ENCODE data around the gene ABCA3.
"Not testable (repeated sequence)": the region's sequence is repeated elsewhere in the genome, so short reads cannot be mapped to it uniquely, and the experiment has no call there.

ABCA3 gene

GRCh38 chr16:2340564-2341455, at the start of gene ABCA3:
TSS of gene ABCA3 (minus strand) at chr16:2340728. CDS start at chr16:2326466, 14,262 bp downstream.
- peak; percentile 93 for DNase-seq (ENCODE audit: low read depth)

DNA sequence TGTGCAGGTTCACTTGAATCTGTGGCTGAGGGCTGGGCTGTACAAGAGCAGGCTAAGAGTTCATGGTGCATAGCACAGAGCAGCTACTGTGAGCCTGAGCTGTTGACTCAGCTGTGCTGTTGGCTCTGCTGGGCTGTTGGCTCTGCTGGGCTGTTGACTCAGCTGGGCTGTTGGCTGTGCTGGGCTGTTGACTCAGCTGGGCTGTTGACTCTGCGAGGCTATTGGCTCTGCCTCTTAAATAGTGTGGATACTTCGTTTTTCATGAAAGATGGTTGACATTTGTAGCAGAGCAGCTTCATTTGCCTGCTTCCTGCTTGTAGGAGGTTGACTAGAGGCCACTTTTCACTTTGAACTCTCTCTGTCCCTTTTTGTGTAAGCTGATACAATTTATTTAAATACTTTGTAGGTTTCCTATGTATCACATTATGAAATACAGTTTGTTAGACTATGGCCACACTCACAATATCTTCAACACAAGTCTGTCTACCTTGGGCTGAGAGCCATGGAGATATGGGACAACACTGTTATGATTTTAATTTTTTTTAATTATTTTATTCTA, 48.4 kb upstream of the ABCA3 start:
- no peak for DNase-seq (ENCODE audit: low read depth)

DNA sequence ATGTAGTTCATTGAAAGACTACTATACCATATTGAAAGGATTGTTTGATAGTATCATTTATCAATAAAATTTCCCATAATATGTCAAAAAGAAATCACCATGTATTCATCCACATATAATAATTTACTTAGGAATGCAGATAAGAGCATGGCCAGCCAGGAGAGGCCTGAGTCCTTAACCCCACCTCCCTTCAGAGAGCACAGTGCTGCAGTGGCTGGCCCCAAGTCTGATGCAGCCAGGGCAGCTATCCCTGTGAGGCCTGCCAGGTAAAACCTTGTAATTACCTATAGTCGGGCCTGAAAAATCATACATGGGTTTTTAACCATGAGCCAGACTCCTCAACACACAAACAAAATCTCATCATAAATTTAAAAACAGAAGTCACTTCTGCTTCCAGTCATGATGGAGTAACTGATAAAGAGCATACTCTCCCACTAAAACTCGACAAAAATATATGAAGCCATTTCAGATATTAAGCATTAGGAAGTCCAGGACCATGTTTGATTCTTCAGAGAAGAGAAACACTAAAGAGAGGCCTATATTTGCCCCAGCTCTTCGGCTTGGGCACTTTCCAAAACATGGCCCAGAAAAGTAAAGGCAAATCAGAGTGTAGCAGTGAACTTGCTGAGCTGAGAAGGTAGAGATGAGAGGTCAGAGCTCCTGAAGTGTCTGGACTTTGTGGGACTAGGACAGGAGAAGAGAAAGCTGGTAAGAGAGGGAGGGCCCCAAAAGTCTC, 47.8 kb upstream of the ABCA3 start:
- DNase-seq (ENCODE audit: low read depth), result no peak

DNA sequence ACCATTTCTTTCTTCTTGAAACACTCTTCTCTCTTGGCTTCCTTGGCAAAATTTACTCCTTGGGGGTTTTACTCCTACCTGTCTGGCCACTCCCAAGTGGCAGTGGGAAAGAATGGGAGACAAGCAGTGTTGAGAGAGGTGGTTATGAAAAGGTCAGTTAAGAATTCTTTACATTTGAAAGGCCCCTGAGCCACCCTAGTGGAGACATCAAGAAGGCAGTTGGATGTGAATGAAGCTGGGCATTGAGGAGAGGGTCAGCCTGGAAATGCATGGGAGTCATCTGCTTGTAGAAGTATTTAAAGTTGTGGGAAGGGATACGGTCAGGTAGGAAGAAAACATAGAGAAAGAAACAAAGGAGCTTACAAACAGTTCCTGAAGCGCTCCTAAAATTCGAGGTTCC, 46.5 kb upstream of the ABCA3 start:
- no peak for DNase-seq (ENCODE audit: low read depth)

GRCh38 chr16:2385982-2386381, 45.5 kb upstream of the ABCA3 start:
- DNase-seq (ENCODE audit: low read depth), result not testable (repeated sequence)

DNA sequence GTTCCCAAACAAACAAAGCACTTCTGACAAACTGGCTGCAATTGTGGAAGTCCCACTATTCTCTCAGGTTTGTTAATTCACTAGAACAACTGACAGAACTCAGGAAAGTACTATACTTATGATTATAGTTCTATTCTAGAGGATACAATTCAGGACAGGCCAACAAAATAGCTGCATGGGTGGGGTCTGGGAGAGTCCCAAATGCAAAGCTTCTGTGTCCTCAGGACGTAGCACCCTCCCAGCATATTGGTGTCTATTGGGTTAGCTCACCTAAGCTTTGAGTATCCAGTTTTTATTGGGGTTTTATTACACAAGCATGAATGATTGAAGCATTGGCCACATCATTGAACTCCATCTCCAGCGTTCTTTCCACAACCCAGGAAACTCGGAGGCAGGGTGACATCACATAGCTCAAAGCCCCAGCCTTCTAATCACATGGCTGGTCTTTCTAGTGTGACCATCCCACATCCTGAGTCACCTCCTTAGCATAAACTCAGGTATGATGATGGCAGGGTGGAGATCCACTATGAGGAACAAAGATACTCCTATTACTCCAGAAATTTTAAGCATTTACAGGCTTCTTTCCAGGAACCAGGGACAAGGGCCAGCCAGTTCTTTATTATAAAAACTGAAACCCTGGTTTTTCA, 44.8 kb upstream of the ABCA3 start:
- DNase-seq (ENCODE audit: low read depth), result no peak

GRCh38 chr16:2384426-2384825, 43.9 kb upstream of the ABCA3 start:
- DNase-seq (ENCODE audit: low read depth), result no peak

GRCh38 chr16:2383501-2383900, 43.0 kb upstream of the ABCA3 start:
- no peak for DNase-seq (ENCODE audit: low read depth)

GRCh38 chr16:2374644-2375043, 34.1 kb upstream of the ABCA3 start:
- no peak for DNase-seq (ENCODE audit: low read depth)

DNA sequence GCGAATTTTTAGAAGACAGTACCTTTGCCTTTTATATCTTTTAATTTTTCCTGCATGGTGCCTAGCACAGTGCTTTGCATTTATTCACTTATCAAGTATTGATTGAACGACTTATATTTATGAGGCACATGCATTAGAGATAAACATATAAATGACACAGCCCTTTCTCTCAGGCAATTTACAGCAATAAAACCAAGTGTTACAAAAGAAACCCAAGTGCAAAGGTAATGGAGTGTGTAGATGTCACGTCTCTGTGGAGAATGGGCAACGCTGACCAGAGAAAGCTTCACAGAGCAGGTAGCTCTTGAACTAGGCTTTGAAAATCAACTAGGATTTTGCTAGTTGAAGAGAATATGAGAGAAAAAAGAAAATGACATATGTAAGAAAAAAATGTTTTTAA, 32.6 kb upstream of the ABCA3 start:
- DNase-seq (ENCODE audit: low read depth), result no peak

- no peak for DNase-seq (ENCODE audit: low read depth)
Observed at GRCh38 chr16:2372684-2373083, 32.2 kb upstream of the ABCA3 start.

GRCh38 chr16:2371421-2371820, 30.9 kb upstream of the ABCA3 start:
- no peak for DNase-seq (ENCODE audit: low read depth)

- DNase-seq (ENCODE audit: low read depth), result no peak
Observed at GRCh38 chr16:2370721-2371120, 30.2 kb upstream of the ABCA3 start.

- DNase-seq (ENCODE audit: low read depth), result no peak
Observed at GRCh38 chr16:2366660-2367309, 26.3 kb upstream of the ABCA3 start.

GRCh38 chr16:2365397-2366294, 25.1 kb upstream of the ABCA3 start:
- no peak for DNase-seq (ENCODE audit: low read depth)

DNA sequence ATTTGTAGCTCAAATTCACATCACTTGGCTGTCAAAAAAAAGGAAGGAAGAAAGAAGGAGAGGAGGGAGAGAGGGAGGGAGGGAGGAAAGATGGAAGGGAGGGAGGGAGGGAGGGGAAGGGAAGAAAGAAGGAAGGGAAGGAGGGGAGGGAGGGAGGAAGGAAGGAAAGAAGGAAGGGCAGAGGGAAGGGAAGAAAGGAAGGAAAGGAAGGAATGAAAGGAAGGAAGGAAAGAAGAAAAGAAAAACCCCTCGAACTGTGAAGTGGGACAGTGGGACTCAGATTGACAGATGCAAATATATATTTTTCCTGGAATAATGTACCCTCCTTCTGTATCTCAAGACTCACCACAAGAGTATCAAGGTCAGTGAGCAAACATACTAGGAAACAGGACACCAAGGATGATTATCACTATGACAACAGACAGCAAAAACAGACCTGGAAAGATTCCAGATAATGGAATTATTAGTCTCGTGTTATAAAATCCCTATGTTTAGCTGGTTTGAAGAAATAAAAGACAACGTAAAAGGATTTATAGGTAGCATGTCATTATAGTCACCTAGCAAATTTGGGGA, 24.2 kb upstream of the ABCA3 start:
- no peak for DNase-seq (ENCODE audit: low read depth)

DNA sequence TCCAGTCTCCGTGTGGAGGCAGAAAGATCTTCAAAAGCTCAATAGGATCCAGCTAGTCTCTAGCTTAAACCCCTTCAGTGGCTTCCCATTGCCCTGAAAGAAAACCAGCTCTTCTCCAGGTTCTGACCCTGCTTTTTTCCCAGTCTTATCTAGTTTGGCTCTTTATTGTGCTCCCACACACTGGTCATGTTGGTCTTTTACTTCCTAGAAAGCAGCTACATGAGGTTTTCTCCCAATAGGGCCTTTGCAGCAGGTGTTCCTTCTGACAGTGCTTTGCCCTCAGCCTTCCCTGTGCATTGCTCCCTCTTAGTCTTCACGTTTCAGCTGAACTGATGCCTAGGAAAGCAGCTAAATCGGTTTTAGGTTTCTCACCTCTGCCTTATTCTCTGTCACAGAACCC, 21.7 kb upstream of the ABCA3 start:
- no peak for DNase-seq (ENCODE audit: low read depth)

DNA sequence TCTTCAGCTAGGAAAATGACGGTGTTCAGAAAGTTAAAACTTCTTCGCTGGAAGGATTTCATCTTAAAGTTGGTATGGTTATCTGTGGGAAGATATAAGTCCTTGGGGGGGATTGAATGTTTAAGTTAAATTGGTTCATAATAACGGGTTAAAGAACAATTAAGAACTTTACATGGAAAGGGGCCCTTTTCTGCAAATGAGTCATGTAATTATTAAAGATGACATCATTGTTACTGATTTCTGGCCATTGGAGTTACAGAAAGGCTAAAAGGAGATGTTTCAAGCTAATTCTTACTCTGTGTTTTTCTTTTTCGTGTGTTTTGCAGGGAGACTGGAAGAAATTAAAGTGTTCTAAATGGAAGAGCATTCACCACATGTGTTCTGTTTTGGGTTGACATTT, 20.6 kb upstream of the ABCA3 start:
- no peak for DNase-seq (ENCODE audit: low read depth)

DNA sequence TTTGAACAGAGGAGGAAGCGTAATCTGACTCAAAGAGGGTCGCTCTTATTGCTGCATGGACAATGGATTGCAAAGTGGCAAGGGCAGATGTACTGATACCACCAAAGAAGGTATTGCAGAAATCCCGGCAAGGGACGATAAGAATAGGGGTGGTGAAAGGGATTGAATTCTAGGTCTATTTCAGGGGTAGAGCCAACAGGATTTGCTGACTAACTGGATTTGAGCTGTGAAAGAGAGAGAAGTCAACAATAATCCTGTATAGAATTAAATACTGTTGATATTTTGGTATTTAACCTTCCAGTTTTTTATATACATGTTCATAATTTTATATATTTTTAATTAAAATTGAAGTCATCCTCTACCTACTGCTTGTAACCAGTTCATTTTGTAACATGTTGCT, 19.4 kb upstream of the ABCA3 start:
- no peak for DNase-seq (ENCODE audit: low read depth)

DNA sequence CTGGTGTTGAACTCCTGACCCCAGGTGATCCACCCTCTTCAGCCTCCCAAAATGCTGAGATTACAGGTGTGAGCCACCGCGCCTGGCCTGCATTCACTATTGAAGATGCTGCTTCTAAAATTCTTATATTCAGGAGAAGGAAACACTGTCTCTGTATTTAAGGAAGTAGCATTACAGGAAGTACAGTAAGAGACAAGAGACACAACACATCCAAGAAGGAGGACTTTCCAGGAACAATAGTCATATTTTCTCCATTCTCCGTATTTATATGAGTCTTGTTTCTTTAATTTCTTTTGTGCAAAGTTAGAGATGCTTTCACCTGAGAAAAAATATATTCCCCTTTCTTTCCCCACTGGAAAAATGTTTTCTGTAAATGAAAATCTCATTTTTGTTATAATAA, 18.3 kb upstream of the ABCA3 start:
- DNase-seq (ENCODE audit: low read depth), result no peak

DNA sequence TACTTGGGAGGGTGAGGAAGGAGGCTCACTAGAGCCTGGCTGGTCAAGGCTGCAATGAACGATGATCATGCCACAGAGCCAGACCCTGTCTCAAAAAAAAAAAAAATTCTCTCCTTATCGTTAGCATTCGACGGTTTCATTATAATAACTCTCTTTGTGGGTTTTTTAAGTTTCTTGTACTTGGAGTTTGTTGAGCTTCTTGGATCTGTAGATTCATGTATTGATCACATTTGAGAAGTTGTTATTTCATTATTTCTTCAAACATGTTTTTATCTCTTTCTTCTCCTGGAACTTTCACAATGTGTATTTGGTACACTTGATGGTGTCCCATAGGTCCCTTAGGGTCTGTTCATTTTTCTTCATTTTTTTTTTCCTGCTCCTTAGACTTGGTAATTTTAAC, 16.8 kb upstream of the ABCA3 start:
- no peak for DNase-seq (ENCODE audit: low read depth)

All from activated T-helper 9 cell treated with anti-CD3 and anti-CD28 coated beads, Interleukin-2, amount 50 U/mL, for 16 hours (primary cell).